Smooth muscle cell (in vitro differentiated cells): ENCODE results near the gene MYH14. TPM values are rescaled to one million over a fixed set of nuclear protein-coding genes. Genes with fewer than 3 reads are reported as not detected.

Experiments
- DNase-seq: peaks from one replicate; lab custom pipeline; 2025; ENCODE audit not compliant: unreplicated experiment; lab: John Stamatoyannopoulos, UW
- H2AFZ ChIP-seq: fragments of 200-600 bp; sonication (generic); 2 replicates; pipeline ENCODE4 v1.6.0; 2016; ENCODE audit warnings: antibody characterized with exemption, low read depth, mild to moderate bottlenecking
- H3F3A ChIP-seq: fragments of 200-600 bp; sonication (generic); 2 replicates; pipeline ENCODE4 v1.6.0; 2017; ENCODE audit warnings: antibody characterized with exemption, low read depth
- H3K27ac ChIP-seq: fragments of 200-600 bp; sonication (generic); 2 replicates; pipeline ENCODE4 v1.5.1; 2016; ENCODE audit warnings: low read depth, mild to moderate bottlenecking
- H3K27me3 ChIP-seq: fragments of 200-600 bp; sonication (generic); 2 replicates; pipeline ENCODE4 v1.6.1; 2016; ENCODE audit warnings: low read depth, mild to moderate bottlenecking
- H3K36me3 ChIP-seq: fragments of 200-600 bp; sonication (generic); 2 replicates; pipeline ENCODE4 v1.5.1; 2016; ENCODE audit warnings: low read depth
- H3K4me1 ChIP-seq: fragments of 200-600 bp; sonication (generic); 2 replicates; pipeline ENCODE4 v1.5.1; 2016; ENCODE audit warnings: low read depth
- H3K4me2 ChIP-seq: fragments of 200-600 bp; sonication (generic); 2 replicates; pipeline ENCODE4 v1.6.0; 2016; ENCODE audit warnings: mild to moderate bottlenecking
- H3K4me3 ChIP-seq: fragments of 200-600 bp; sonication (generic); 2 replicates; pipeline ENCODE4 v1.5.1; 2016; ENCODE audit warnings: mild to moderate bottlenecking
- H3K79me2 ChIP-seq: fragments of 200-600 bp; sonication (generic); 2 replicates; pipeline ENCODE4 v1.6.0; 2016; ENCODE audit warnings: low read depth, mild to moderate bottlenecking
- H3K9ac ChIP-seq: fragments of 200-600 bp; sonication (generic); 2 replicates; pipeline ENCODE4 v1.6.0; 2016; ENCODE audit warnings: low read depth
- H3K9me3 ChIP-seq: fragments of 200-600 bp; sonication (generic); replicated peaks from 2 replicates; pipeline ENCODE4 v1.5.1; 2016; ENCODE audit warnings: low read depth
- H4K20me1 ChIP-seq: fragments of 200-600 bp; sonication (generic); 2 replicates; pipeline ENCODE4 v1.6.0; 2016; ENCODE audit warnings: low read depth
- CTCF ChIP-seq: fragments of 200-600 bp; sonication (generic); IDR thresholded peaks from 2 replicates; pipeline ENCODE4 v1.5.1; 2017; ENCODE audit warnings: borderline replicate concordance, mild to moderate bottlenecking, antibody characterized with exemption; ENCODE audit not compliant: insufficient read depth, poor library complexity, severe bottlenecking
- WGBS: methylation state at CpG from one replicate; pipeline ENCODE4 v1.1.7; 2016; ENCODE audit warnings: low lambda C conversion rate; 5-methylcytosine and 5-hydroxymethylcytosine counted together
- polyA plus RNA-seq: library from polyadenylated mRNA; unstranded; fragments of >200 nt; fragmentation: Nextera tagmentation; extraction: Ambion mirVana; gene quantifications from 2 replicates; pipeline ENCODE4 v1.2.1, GENCODE V29; 2016
- total RNA-seq: library from RNA; depleted of rRNA; stranded (reverse); fragments of >200 nt; gene quantifications from 2 replicates; pipeline ENCODE4 v1.2.3, GENCODE V29; 2014

Gene MYH14
- total and polyA plus RNA-seq, 2 experiments from 2014 or later = 7.5 to 30.6 TPM

DNA sequence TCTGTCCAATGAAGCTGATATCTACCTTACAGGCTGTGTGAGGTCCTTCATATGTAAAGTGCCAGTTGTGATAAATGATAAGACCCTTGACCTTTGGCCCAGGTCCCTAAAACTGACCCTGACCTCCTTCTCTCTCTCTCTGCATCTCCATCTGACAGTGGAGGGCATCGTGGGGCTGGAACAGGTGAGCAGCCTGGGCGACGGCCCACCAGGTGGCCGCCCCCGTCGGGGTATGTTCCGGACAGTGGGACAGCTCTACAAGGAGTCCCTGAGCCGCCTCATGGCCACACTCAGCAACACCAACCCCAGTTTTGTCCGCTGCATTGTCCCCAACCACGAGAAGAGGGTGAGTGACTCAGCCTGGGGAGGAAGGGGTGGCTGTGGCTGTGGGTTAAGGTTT, 53.7 kb downstream of the MYH14 start:
- 96% methylated on average over 10 of the region's 10 CpGs for WGBS
- Histone ChIP-seq H3K4me3 (no peak overlapping the region), H2AFZ (no peak overlapping the region), H3K9ac (no peak overlapping the region), H3F3A (no peaks in the 10 kb centered on the region), H4K20me1 (no peaks in the 10 kb centered on the region), H3K79me2 (no peaks in the 10 kb centered on the region), H3K36me3 (no peaks in the 10 kb centered on the region), H3K27me3 (no peaks in the 10 kb centered on the region), H3K9me3 (no peaks in the 10 kb centered on the region), H3K4me2 (no peak overlapping the region), H3K27ac (no peak overlapping the region), H3K4me1 (no peaks in the 10 kb centered on the region)
- TF ChIP-seq CTCF = no peak
- DNase-seq = no peak

DNA sequence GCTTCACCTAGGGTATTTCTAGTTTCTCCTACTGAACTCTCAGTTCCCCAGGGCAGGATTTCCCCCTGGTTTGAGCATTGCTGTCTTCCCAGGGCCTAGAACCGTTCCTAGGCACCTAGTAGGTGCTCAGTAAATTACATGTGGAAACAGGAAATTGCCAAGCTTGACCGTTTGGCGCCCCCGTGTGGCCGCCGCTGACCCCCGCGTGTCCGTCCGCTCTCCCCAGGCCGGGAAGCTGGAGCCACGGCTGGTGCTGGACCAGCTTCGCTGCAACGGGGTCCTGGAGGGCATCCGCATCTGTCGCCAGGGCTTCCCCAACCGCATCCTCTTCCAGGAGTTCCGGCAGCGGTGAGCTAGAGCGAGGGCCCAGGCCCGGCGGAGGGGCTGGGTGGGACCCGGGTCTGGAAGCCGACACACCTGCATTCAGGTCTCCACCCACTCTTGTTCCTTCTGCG, 55.5 kb downstream of the MYH14 start:
- Histone ChIP-seq H2AFZ (no peak overlapping the region), H3K79me2 (no peaks in the 10 kb centered on the region), H3K36me3 (no peaks in the 10 kb centered on the region), H3K4me2 (no peak overlapping the region), H3K9ac (no peak overlapping the region), H3K4me3 (no peak overlapping the region), H3F3A (no peaks in the 10 kb centered on the region), H3K9me3 (no peaks in the 10 kb centered on the region), H3K27me3 (no peaks in the 10 kb centered on the region), H3K4me1 (no peaks in the 10 kb centered on the region), H3K27ac (no peak overlapping the region), H4K20me1 (no peaks in the 10 kb centered on the region)
- DNase-seq = no peak
- TF ChIP-seq CTCF = peak; percentile 54
- WGBS = 48% methylated on average over 25 of the region's 25 CpGs

GRCh38 chr19:50261446-50261970, 58.1 kb downstream of the MYH14 start:
- H3F3A ChIP-seq = no peaks in the 10 kb centered on the region
- no peak overlapping the region for H3K27ac ChIP-seq

More at GRCh38 chr19:50261446-50261970, 58.1 kb downstream of the MYH14 start:
- Histone ChIP-seq H3K4me1 (no peaks in the 10 kb centered on the region), H3K4me2 (no peak overlapping the region), H3K79me2 (no peaks in the 10 kb centered on the region), H4K20me1 (no peaks in the 10 kb centered on the region), H3K27me3 (no peaks in the 10 kb centered on the region), H3K4me3 (no peak overlapping the region), H2AFZ (no peak overlapping the region), H3K9me3 (no peaks in the 10 kb centered on the region), H3K36me3 (no peaks in the 10 kb centered on the region), H3K9ac (no peak overlapping the region)
- DNase-seq = no peak
- TF ChIP-seq CTCF = no peak
- WGBS = 97% methylated on average over 15 of the region's 16 CpGs
